ENCODE data around the gene ABI3BP. TPM values are rescaled to one million over a fixed set of nuclear protein-coding genes. Genes with fewer than 3 reads are reported as not detected.
A peak's percentile ranks its signal among the peaks of the same experiment; 100 is the strongest.

ABI3BP gene
- total and polyA plus RNA-seq, 2 donors (not counting 1 experiment from before 2014, with no cell fraction given), result 4.8 to 62.9 TPM

DNA sequence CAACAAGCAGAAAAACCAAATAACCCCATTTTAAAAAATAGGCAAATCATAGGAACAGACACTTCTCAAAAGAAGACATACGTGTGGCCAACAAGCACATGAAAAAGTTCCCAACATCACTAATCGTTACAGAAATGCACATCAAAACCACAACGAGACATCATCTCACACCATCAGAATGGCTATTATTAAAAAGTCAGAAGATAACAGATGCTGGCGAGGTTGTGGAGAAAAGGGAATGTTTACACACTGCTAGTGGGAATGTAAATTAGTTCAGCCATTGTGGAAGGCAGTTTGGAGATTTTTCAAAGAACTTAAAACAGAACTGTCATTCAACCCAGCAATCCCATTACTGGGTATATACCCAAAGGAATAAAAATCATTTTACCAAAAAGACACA is 60.7 kb downstream of the ABI3BP start:
- Histone ChIP-seq H3K4me1 (ENCODE audit: control insufficient read depth, extremely low read depth, insufficient read depth, low read length) (peaks cover 7% of the 10 kb centered on the region), H2AFZ (ENCODE audit: low read length) (no peak overlapping the region), H3K27me3 (ENCODE audit: control insufficient read depth, insufficient read depth, low read length) (no peaks in the 10 kb centered on the region), H3K9ac (ENCODE audit: insufficient read depth, low read length) (no peak overlapping the region), H3K36me3 (ENCODE audit: control insufficient read depth, insufficient read depth, low read length) (no peaks in the 10 kb centered on the region), H3K9me3 (ENCODE audit: control insufficient read depth, insufficient read depth, low read depth, low read length) (no peaks in the 10 kb centered on the region), H4K20me1 (ENCODE audit: control insufficient read depth, extremely low read depth, insufficient read depth, low read length) (no peaks in the 10 kb centered on the region), H3K4me2 (ENCODE audit: extremely low read depth, insufficient read depth, low read length) (no peak overlapping the region), H3K79me2 (ENCODE audit: control insufficient read depth, insufficient read depth, low read length) (no peaks in the 10 kb centered on the region), H3K4me3 (replicated peaks in 1 of 4; ENCODE audit: control extremely low read depth in 1 of 4, insufficient read depth in 1 of 4, low read depth in 3 of 4, low read length in 4 of 4) (no peak overlapping the region), H3K27ac (ENCODE audit: insufficient read depth, low read length) (no peak overlapping the region)
- TF ChIP-seq EZH2 (IDR thresholded peaks at IDR 0.05; ENCODE audit: low read length, missing control alignments) (no peak), CTCF (conservative IDR thresholded peaks at IDR 0.05 in 1 of 2, IDR thresholded peaks at IDR 0.05 in 1 of 2; ENCODE audit: low read depth in 1 of 2, low read length in 2 of 2) (no peak)
- DNase-seq (ENCODE audit: low read depth in 2 of 2), result peak in 1 of 2 donors; percentile 59

GRCh38 chr3:100928638-100929428 is 64.4 kb downstream of the ABI3BP start:
- Histone ChIP-seq H3K4me3 (replicated peaks in 1 of 4; ENCODE audit: control extremely low read depth in 1 of 4, insufficient read depth in 1 of 4, low read depth in 3 of 4, low read length in 4 of 4) (no peak overlapping the region), H3K4me1 (ENCODE audit: control insufficient read depth, extremely low read depth, insufficient read depth, low read length) (peaks cover 7% of the 10 kb centered on the region), H3K36me3 (ENCODE audit: control insufficient read depth, insufficient read depth, low read length) (no peaks in the 10 kb centered on the region), H2AFZ (ENCODE audit: low read length) (peak overlapping the region; percentile 48), H3K27me3 (ENCODE audit: control insufficient read depth, insufficient read depth, low read length) (no peaks in the 10 kb centered on the region), H3K79me2 (ENCODE audit: control insufficient read depth, insufficient read depth, low read length) (no peaks in the 10 kb centered on the region), H3K27ac (ENCODE audit: insufficient read depth, low read length) (peak overlapping the region; percentile 34), H4K20me1 (ENCODE audit: control insufficient read depth, extremely low read depth, insufficient read depth, low read length) (no peaks in the 10 kb centered on the region), H3K4me2 (ENCODE audit: extremely low read depth, insufficient read depth, low read length) (peak overlapping the region; percentile 9), H3K9me3 (ENCODE audit: control insufficient read depth, insufficient read depth, low read depth, low read length) (no peaks in the 10 kb centered on the region), H3K9ac (ENCODE audit: insufficient read depth, low read length) (no peak overlapping the region)
- TF ChIP-seq EZH2 (IDR thresholded peaks at IDR 0.05; ENCODE audit: low read length, missing control alignments), result no peak
- TF ChIP-seq CTCF (conservative IDR thresholded peaks at IDR 0.05 in 1 of 2, IDR thresholded peaks at IDR 0.05 in 1 of 2; ENCODE audit: low read depth in 1 of 2, low read length in 2 of 2), result no peak
- DNase-seq (ENCODE audit: low read depth in 2 of 2), result peak; percentile 70 to 83

- no peak overlapping the region for H3K27ac ChIP-seq (ENCODE audit: insufficient read depth, low read length)
- no peaks in the 10 kb centered on the region for H3K9me3 ChIP-seq (ENCODE audit: control insufficient read depth, insufficient read depth, low read depth, low read length)
Observed at GRCh38 chr3:100927775-100928174, 65.4 kb downstream of the ABI3BP start.

More at GRCh38 chr3:100927775-100928174, 65.4 kb downstream of the ABI3BP start:
- no peaks in the 10 kb centered on the region for H3K27me3 ChIP-seq (ENCODE audit: control insufficient read depth, insufficient read depth, low read length)
- DNase-seq (ENCODE audit: low read depth in 2 of 2), result no peak
- peaks cover 7% of the 10 kb centered on the region for H3K4me1 ChIP-seq (ENCODE audit: control insufficient read depth, extremely low read depth, insufficient read depth, low read length)
- H3K79me2 ChIP-seq (ENCODE audit: control insufficient read depth, insufficient read depth, low read length), result no peaks in the 10 kb centered on the region
- H4K20me1 ChIP-seq (ENCODE audit: control insufficient read depth, extremely low read depth, insufficient read depth, low read length), result no peaks in the 10 kb centered on the region
- no peaks in the 10 kb centered on the region for H3K36me3 ChIP-seq (ENCODE audit: control insufficient read depth, insufficient read depth, low read length)
- H3K4me2 ChIP-seq (ENCODE audit: extremely low read depth, insufficient read depth, low read length), result no peak overlapping the region
- H3K4me3 ChIP-seq (replicated peaks in 1 of 4; ENCODE audit: control extremely low read depth in 1 of 4, insufficient read depth in 1 of 4, low read depth in 3 of 4, low read length in 4 of 4), result no peak overlapping the region
- H2AFZ ChIP-seq (ENCODE audit: low read length), result no peak overlapping the region
- H3K9ac ChIP-seq (ENCODE audit: insufficient read depth, low read length), result no peak overlapping the region
- TF ChIP-seq EZH2 (IDR thresholded peaks at IDR 0.05; ENCODE audit: low read length, missing control alignments) (no peak), CTCF (conservative IDR thresholded peaks at IDR 0.05 in 1 of 2, IDR thresholded peaks at IDR 0.05 in 1 of 2; ENCODE audit: low read depth in 1 of 2, low read length in 2 of 2) (no peak)

Measured in fibroblast of lung (primary cell).